Fibroblast of lung (primary cell): ENCODE measurements around the gene RFPL2.

Experiments used
- CTCF ChIP-seq, 2 donors: IDR thresholded peaks in 1 of 2; conservative IDR thresholded peaks in 1 of 2; 1 replicate in 1 of 2; 2 replicates in 1 of 2; pipeline ENCODE4 v1.5.1; 2011 to 2012; ENCODE audit warnings: low read length in 2 of 2, control low read depth in 1 of 2, inconsistent platforms in 1 of 2, low read depth in 1 of 2, mild to moderate bottlenecking in 1 of 2
- EZH2 ChIP-seq: IDR thresholded peaks from 2 replicates; pipeline ENCODE4 v1.5.1; 2012; ENCODE audit warnings: low read length, control low read depth, mild to moderate bottlenecking; ENCODE audit errors: missing control alignments

- TF ChIP-seq CTCF (conservative IDR thresholded peaks at IDR 0.05 in 1 of 2, IDR thresholded peaks at IDR 0.05 in 1 of 2; ENCODE audit: low read depth in 1 of 2, low read length in 2 of 2) (no peak), EZH2 (no peak)
Observed at GRCh38 chr22:32164075-32164860, 40.6 kb downstream of the RFPL2 start.
